ENCODE measurements around the gene IAPP. TPM values are rescaled to one million over a fixed set of nuclear protein-coding genes. Genes with fewer than 3 reads are reported as not detected.

IAPP gene
- 1 to 10 TPM in 2 of 4 donors, not detected in 2; 1.4 to 3.4 TPM for polyA plus RNA-seq
- long read RNA-seq, donor 1, result 0 reads
- long read RNA-seq, donor 2, result 0 reads
- long read RNA-seq, donor 3, partial matches to known transcripts, result 0 of 1 reads
- long read RNA-seq, donor 3, other reads (novel, unspliced or antisense), result 0 of 1 reads
- long read RNA-seq, donor 4, result 0 reads
- long read RNA-seq, donor 5, result 0 reads
- long read RNA-seq, donor 6, result 0 reads
- long read RNA-seq, donor 7, result 0 reads
- long read RNA-seq, donor 8, result 0 reads
- long read RNA-seq, donor 9, result 0 reads
- long read RNA-seq, donor 10, result 0 reads

DNA sequence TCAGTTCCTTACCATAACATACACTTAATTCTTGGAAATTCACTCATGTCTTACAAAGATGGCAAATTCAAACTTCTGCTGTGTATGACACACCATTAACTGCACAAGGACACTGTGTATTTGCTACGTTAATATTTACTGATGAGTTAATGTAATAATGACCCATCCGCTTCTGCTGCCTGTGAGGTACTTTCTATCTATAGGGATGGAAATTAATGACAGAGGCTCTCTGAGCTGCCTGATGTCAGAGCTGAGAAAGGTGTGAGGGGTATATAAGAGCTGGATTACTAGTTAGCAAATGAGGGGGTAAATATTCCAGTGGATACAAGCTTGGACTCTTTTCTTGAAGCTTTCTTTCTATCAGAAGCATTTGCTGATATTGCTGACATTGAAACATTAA is at the start of gene IAPP:
IAPP (plus strand) TSS at position 301 of the 400 bp plus-strand sequence. CDS start 450 bp downstream, outside the sequence.
- H3K4me1 ChIP-seq (ENCODE audit: control insufficient read depth in 3 of 3, insufficient read depth in 2 of 3, low read depth in 1 of 3, low read length in 2 of 3), result no peaks in the 10 kb centered on the region
- no peaks in the 10 kb centered on the region for H3K27me3 ChIP-seq (ENCODE audit: control insufficient read depth in 3 of 3, insufficient read depth in 3 of 3, low read length in 3 of 3)
- H3K9me3 ChIP-seq (ENCODE audit: control insufficient read depth in 2 of 2, insufficient read depth in 1 of 2, low read depth in 1 of 2, low read length in 1 of 2), result no peaks in the 10 kb centered on the region
- no peak within 1 kb of the TSS for H3K4me3 ChIP-seq (ENCODE audit: low read depth in 1 of 3, low read length in 3 of 3)
- DNase-seq (no peak), FAIRE-seq (no peak)
- no peaks in the 10 kb centered on the region for H3K36me3 ChIP-seq (ENCODE audit: control insufficient read depth in 3 of 3, insufficient read depth in 2 of 3, low read depth in 1 of 3, low read length in 3 of 3)
- 60 to 77% (median 76%) methylated on average over 2 of the region's 2 CpGs for WGBS, 3 donors
- no peak within 1 kb of the TSS for H3K27ac ChIP-seq (ENCODE audit: low read depth in 1 of 3, low read length in 2 of 3)

DNA sequence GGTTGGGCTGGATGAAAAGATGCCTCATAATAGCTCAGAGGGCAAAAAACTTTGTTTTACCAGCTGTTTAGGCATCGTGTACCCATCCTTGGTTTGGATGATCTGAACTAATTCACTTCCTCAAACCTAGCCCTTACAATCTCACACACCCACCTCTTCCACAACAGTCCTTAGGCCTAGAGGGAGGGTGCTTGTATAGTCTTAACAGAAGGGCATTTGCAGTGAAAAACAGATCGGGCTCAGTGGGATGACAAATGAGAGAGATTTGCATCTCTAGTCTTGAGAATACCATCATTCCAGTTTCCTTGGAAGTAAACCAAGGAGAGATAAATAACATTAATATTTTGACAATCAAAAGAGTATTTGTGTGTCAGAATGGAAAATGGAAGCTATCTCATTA is 49.0 kb upstream of the IAPP start:
- WGBS, 3 donors, result 41 to 52% (median 52%) methylated on average over 2 of the region's 2 CpGs
- FAIRE-seq (no peak), DNase-seq (no peak)
- no peaks in the 10 kb centered on the region for H3K4me1 ChIP-seq (ENCODE audit: control insufficient read depth in 3 of 3, insufficient read depth in 2 of 3, low read depth in 1 of 3, low read length in 2 of 3)
- H3K9me3 ChIP-seq (ENCODE audit: control insufficient read depth in 2 of 2, insufficient read depth in 1 of 2, low read depth in 1 of 2, low read length in 1 of 2), result peaks cover 0 to 12% of the 10 kb centered on the region in 2 donors
- no peak overlapping the region for H3K27ac ChIP-seq (ENCODE audit: low read depth in 1 of 3, low read length in 2 of 3)
- H3K4me3 ChIP-seq (ENCODE audit: low read depth in 1 of 3, low read length in 3 of 3), result no peak overlapping the region
- no peaks in the 10 kb centered on the region for H3K27me3 ChIP-seq (ENCODE audit: control insufficient read depth in 3 of 3, insufficient read depth in 3 of 3, low read length in 3 of 3)
- no peaks in the 10 kb centered on the region for H3K36me3 ChIP-seq (ENCODE audit: control insufficient read depth in 3 of 3, insufficient read depth in 2 of 3, low read depth in 1 of 3, low read length in 3 of 3)

DNA sequence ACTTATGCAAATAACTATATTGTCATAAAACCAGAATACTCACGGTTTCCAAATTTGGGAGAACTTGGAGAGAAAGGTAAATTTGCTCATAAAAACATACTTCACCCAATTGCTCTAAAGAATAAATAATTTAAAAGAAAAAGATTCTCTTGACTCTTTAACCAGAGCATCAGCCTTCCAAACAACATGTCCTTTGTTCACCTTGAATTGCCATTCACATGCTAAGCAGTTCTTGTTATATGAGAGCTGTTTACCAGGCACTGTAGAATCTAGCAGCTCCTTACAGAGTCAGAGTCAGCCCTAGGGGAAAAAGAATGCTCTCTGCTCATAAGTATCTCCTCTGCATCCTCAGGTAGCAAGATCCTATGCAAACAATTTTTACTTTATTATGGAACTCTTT is 48.2 kb upstream of the IAPP start:
- H3K36me3 ChIP-seq (ENCODE audit: control insufficient read depth in 3 of 3, insufficient read depth in 2 of 3, low read depth in 1 of 3, low read length in 3 of 3), result no peaks in the 10 kb centered on the region
- 18 to 29% (median 28%) methylated on average over 1 of the region's 1 CpG for whole genome bisulfite sequencing, 3 donors
- H3K4me3 ChIP-seq (ENCODE audit: low read depth in 1 of 3, low read length in 3 of 3), result no peak overlapping the region
- no peak for FAIRE-seq
- no peaks in the 10 kb centered on the region for H3K27me3 ChIP-seq (ENCODE audit: control insufficient read depth in 3 of 3, insufficient read depth in 3 of 3, low read length in 3 of 3)
- peaks cover 0 to 13% of the 10 kb centered on the region in 2 donors for H3K9me3 ChIP-seq (ENCODE audit: control insufficient read depth in 2 of 2, insufficient read depth in 1 of 2, low read depth in 1 of 2, low read length in 1 of 2)
- no peak overlapping the region for H3K27ac ChIP-seq (ENCODE audit: low read depth in 1 of 3, low read length in 2 of 3)
- no peak for DNase-seq
- H3K4me1 ChIP-seq (ENCODE audit: control insufficient read depth in 3 of 3, insufficient read depth in 2 of 3, low read depth in 1 of 3, low read length in 2 of 3), result no peaks in the 10 kb centered on the region

DNA sequence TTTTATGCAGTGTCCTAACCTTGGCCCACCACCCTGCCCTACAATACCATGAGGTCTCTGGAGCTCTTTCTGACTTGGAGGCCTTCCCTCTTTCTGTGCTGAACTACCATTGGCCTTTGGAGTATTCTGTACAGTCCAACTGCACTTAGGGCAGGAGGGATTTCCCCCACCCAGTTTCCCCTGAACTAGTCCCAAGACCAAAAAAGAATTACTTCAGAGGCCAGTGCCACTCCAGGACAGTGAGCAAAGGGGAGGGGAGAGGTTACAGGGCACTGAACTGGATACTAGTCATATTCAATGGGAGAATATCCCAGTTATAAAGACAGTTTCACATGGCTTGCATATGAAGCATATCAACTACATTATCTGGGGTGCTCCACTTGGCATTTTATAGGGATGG is 44.1 kb upstream of the IAPP start:
- H3K4me1 ChIP-seq (ENCODE audit: control insufficient read depth in 3 of 3, insufficient read depth in 2 of 3, low read depth in 1 of 3, low read length in 2 of 3), result no peaks in the 10 kb centered on the region
- H3K27me3 ChIP-seq (ENCODE audit: control insufficient read depth in 3 of 3, insufficient read depth in 3 of 3, low read length in 3 of 3), result no peaks in the 10 kb centered on the region
- H3K36me3 ChIP-seq (ENCODE audit: control insufficient read depth in 3 of 3, insufficient read depth in 2 of 3, low read depth in 1 of 3, low read length in 3 of 3), result no peaks in the 10 kb centered on the region
- no peak overlapping the region for H3K27ac ChIP-seq (ENCODE audit: low read depth in 1 of 3, low read length in 2 of 3)
- no peak overlapping the region for H3K4me3 ChIP-seq (ENCODE audit: low read depth in 1 of 3, low read length in 3 of 3)
- DNase-seq (no peak), FAIRE-seq (no peak)
- H3K9me3 ChIP-seq (ENCODE audit: control insufficient read depth in 2 of 2, insufficient read depth in 1 of 2, low read depth in 1 of 2, low read length in 1 of 2), result peaks cover 0 to 20% of the 10 kb centered on the region in 2 donors

DNA sequence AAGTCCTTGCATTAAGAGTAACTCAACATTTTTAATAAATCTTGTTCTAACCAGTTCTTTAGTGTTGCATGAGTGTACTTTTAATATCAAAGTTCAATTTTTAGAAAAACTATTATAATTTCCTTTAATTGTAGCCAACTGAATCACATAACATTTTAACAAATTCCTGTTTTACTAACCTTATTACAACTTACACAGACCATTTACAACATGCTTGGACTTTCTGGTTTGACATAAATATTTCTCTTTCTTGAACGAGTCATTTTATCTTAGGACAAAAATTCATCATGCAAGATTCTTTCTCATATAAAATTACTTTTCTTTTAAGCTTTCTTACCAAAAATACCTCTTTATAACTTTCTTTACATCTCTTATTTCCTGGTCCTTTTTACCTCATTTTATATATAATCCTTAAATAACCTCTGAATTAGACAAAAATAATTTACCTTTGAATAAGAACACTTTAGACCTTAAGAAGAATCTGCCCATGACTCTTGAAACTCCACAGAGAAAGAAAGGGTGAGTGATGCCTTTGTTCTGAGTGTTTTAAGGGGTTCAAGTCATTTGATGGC is 41.9 kb upstream of the IAPP start:
- Histone ChIP-seq H3K27me3 (ENCODE audit: control insufficient read depth in 3 of 3, insufficient read depth in 3 of 3, low read length in 3 of 3) (no peaks in the 10 kb centered on the region), H3K4me1 (ENCODE audit: control insufficient read depth in 3 of 3, insufficient read depth in 2 of 3, low read depth in 1 of 3, low read length in 2 of 3) (no peaks in the 10 kb centered on the region), H3K4me3 (ENCODE audit: low read depth in 1 of 3, low read length in 3 of 3) (no peak overlapping the region), H3K9me3 (ENCODE audit: control insufficient read depth in 2 of 2, insufficient read depth in 1 of 2, low read depth in 1 of 2, low read length in 1 of 2) (peaks cover 0 to 20% of the 10 kb centered on the region in 2 donors), H3K27ac (ENCODE audit: low read depth in 1 of 3, low read length in 2 of 3) (no peak overlapping the region), H3K36me3 (ENCODE audit: control insufficient read depth in 3 of 3, insufficient read depth in 2 of 3, low read depth in 1 of 3, low read length in 3 of 3) (no peaks in the 10 kb centered on the region)
- FAIRE-seq (no peak), DNase-seq (no peak)
- 50 to 67% (median 65%) methylated on average over 1 of the region's 1 CpG for WGBS, 3 donors

DNA sequence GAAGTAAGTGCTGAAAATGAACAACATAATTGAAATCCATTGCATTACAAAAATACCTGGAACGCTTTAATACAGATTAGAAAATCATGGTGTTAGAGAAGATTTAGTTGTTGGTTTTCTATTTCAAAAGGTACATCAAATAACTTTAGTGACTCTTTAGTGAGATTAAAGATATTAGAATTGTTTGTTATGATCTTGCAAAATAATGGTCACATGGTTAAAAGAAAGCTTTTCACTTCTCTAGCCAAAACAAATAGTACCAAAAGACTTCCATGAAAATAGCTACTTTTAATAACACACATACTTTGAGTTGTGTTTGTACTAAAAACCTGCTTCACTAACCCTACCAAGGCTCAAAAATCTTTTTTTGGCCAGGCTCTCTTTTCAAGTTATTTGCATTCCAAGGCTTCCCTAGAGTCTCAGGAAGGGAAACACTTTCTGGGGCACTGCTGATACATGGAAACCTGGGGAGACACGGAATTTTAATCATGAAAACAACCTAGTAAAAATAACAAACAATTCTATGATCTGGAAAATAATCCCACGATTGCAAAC is 37.9 kb upstream of the IAPP start, which contains the start of gene SLCO1A2:
SLCO1A2 (minus strand) TSS at position 147 of the 555 bp plus-strand sequence. CDS start 270 bp downstream, outside the sequence.
- Histone ChIP-seq H3K4me1 (ENCODE audit: control insufficient read depth in 3 of 3, insufficient read depth in 2 of 3, low read depth in 1 of 3, low read length in 2 of 3) (no peaks in the 10 kb centered on the region), H3K9me3 (ENCODE audit: control insufficient read depth in 2 of 2, insufficient read depth in 1 of 2, low read depth in 1 of 2, low read length in 1 of 2) (peaks cover 0 to 8% of the 10 kb centered on the region in 2 donors), H3K4me3 (ENCODE audit: low read depth in 1 of 3, low read length in 3 of 3) (no peak within 1 kb of the TSS), H3K27me3 (ENCODE audit: control insufficient read depth in 3 of 3, insufficient read depth in 3 of 3, low read length in 3 of 3) (no peaks in the 10 kb centered on the region), H3K27ac (ENCODE audit: low read depth in 1 of 3, low read length in 2 of 3) (no peak within 1 kb of the TSS), H3K36me3 (ENCODE audit: control insufficient read depth in 3 of 3, insufficient read depth in 2 of 3, low read depth in 1 of 3, low read length in 3 of 3) (no peaks in the 10 kb centered on the region)
- FAIRE-seq, result no peak
- no peak for DNase-seq
- 63 to 72% (median 69%) methylated on average over 3 of the region's 3 CpGs for WGBS, 3 donors

DNA sequence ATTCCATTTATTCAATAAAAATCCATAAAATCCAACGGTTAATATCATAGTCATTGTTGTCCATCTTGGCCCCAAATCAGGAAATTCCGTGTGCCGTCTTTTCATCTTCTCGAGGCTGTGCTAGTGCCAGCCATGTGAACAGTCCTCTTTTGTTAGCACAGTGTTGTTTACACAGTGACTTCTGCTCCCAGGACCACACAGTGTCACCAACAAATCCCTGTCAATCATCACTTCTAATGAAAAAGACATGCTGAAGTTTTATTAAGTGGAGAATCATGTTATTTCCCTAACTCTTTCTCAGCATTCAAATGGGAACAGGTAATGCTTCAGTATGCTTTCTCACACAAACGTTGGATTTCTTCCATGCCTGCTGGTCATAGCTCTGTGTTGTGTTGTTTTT is 36.0 kb upstream of the IAPP start:
- H3K36me3 ChIP-seq (ENCODE audit: control insufficient read depth in 3 of 3, insufficient read depth in 2 of 3, low read depth in 1 of 3, low read length in 3 of 3), result no peaks in the 10 kb centered on the region
- DNase-seq (no peak), FAIRE-seq (no peak)
- no peak overlapping the region for H3K4me3 ChIP-seq (ENCODE audit: low read depth in 1 of 3, low read length in 3 of 3)
- H3K27me3 ChIP-seq (ENCODE audit: control insufficient read depth in 3 of 3, insufficient read depth in 3 of 3, low read length in 3 of 3), result no peaks in the 10 kb centered on the region
- H3K4me1 ChIP-seq (ENCODE audit: control insufficient read depth in 3 of 3, insufficient read depth in 2 of 3, low read depth in 1 of 3, low read length in 2 of 3), result no peaks in the 10 kb centered on the region
- H3K9me3 ChIP-seq (ENCODE audit: control insufficient read depth in 2 of 2, insufficient read depth in 1 of 2, low read depth in 1 of 2, low read length in 1 of 2), result peaks cover 0 to 2% of the 10 kb centered on the region in 2 donors
- 43 to 63% (median 47%) methylated on average over 5 of the region's 5 CpGs for WGBS, 3 donors
- no peak overlapping the region for H3K27ac ChIP-seq (ENCODE audit: low read depth in 1 of 3, low read length in 2 of 3)

DNA sequence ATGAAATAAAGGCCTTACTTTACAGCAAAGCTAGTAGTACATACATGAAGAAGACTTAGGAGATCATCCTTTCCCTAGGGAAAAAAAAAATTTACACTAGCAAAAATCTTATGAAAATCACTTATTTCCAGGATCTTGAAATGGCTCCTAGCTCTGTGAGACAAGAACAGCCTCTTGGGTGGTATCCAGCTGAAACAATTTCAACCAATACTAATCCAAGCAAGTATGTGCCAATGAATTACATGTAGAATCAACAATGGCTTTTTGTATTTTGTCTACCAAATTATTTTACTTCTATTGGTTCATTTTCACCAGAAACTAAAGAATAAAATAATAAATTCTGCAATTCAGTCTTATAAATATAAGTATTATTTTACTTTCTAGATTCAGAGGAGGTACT is 35.2 kb upstream of the IAPP start:
- no peak for FAIRE-seq

More for the DNA sequence above, 35.2 kb upstream of the IAPP start:
- no peak for DNase-seq
- Histone ChIP-seq H3K27ac (ENCODE audit: low read depth in 1 of 3, low read length in 2 of 3) (no peak overlapping the region), H3K4me1 (ENCODE audit: control insufficient read depth in 3 of 3, insufficient read depth in 2 of 3, low read depth in 1 of 3, low read length in 2 of 3) (no peaks in the 10 kb centered on the region), H3K4me3 (ENCODE audit: low read depth in 1 of 3, low read length in 3 of 3) (no peak overlapping the region), H3K36me3 (ENCODE audit: control insufficient read depth in 3 of 3, insufficient read depth in 2 of 3, low read depth in 1 of 3, low read length in 3 of 3) (no peaks in the 10 kb centered on the region), H3K27me3 (ENCODE audit: control insufficient read depth in 3 of 3, insufficient read depth in 3 of 3, low read length in 3 of 3) (no peaks in the 10 kb centered on the region), H3K9me3 (ENCODE audit: control insufficient read depth in 2 of 2, insufficient read depth in 1 of 2, low read depth in 1 of 2, low read length in 1 of 2) (no peaks in the 10 kb centered on the region)

All from small intestine (tissue), 16 donors.